Measurements from ENCODE around the gene GUCY1A2. TPM values are rescaled to one million over a fixed set of nuclear protein-coding genes. Genes with fewer than 3 reads are reported as not detected.

GUCY1A2 gene
- total RNA-seq, 2 experiments from 2014 or later: not detected

GRCh38 chr11:106679581-106679980 is 338.7 kb downstream of the GUCY1A2 start:
- Mint-ChIP-seq H3K4me3 (no peak overlapping the region), H3K27me3 (no peaks in the 10 kb centered on the region), H3K9me3 (ENCODE audit: low read depth) (peaks cover 1% of the 10 kb centered on the region), H3K36me3 (ENCODE audit: low read depth) (no peaks in the 10 kb centered on the region), H3K27ac (no peak overlapping the region), H3K4me1 (no peaks in the 10 kb centered on the region)
- intact Hi-C loops (cut with DNase I, micrococcal nuclease): no loop called here
- ChIA-PET POLR2A (no interaction called here), CTCF (no interaction called here)
- no peak for DNase-seq
- ATAC-seq: no peak

- peaks cover 1% of the 10 kb centered on the region for H3K9me3 Mint-ChIP-seq (ENCODE audit: low read depth)
- no peak overlapping the region for H3K27ac Mint-ChIP-seq
- ATAC-seq (no peak), DNase-seq (no peak)
- no peaks in the 10 kb centered on the region for H3K27me3 Mint-ChIP-seq
- ChIA-PET POLR2A (no interaction called here), CTCF (no interaction called here)
- intact Hi-C loops (cut with DNase I, micrococcal nuclease): no loop called here
- no peaks in the 10 kb centered on the region for H3K4me1 Mint-ChIP-seq
- H3K36me3 Mint-ChIP-seq (ENCODE audit: low read depth): no peaks in the 10 kb centered on the region
- no peak overlapping the region for H3K4me3 Mint-ChIP-seq
Observed at GRCh38 chr11:106679181-106679580, 339.1 kb downstream of the GUCY1A2 start.

DNA sequence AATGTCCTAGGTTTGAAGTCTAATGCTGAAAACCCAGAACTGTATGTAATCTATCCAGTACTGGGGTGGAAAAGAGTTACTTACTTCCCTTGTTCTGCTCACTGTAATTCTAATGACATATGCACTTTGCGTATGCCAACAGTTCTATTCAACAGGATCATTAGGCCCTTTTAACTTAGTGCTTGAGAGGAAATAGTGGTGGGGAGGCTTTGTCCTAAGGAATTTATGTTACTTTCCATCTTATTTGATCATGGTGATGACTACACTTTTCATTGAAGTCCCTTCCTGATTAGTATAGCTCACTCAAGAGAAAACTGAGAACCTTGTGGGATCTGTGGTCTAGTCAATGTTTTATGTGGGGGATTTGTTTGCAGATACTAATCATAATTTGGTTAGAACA is 348.2 kb downstream of the GUCY1A2 start:
- Mint-ChIP-seq H3K4me1 (no peaks in the 10 kb centered on the region), H3K36me3 (ENCODE audit: low read depth) (no peaks in the 10 kb centered on the region), H3K27me3 (no peaks in the 10 kb centered on the region), H3K27ac (no peak overlapping the region), H3K9me3 (ENCODE audit: low read depth) (peaks cover 7% of the 10 kb centered on the region), H3K4me3 (no peak overlapping the region)
- no peak for ATAC-seq
- ChIA-PET CTCF (interaction anchor here (0.7 kb wide), 1 partner anchor 468 kb away, joined by 3 read pairs; no protein-coding TSS in a partner anchor), POLR2A (no interaction called here)
- no peak for DNase-seq
- intact Hi-C loops (cut with DNase I, micrococcal nuclease): no loop called here

DNA sequence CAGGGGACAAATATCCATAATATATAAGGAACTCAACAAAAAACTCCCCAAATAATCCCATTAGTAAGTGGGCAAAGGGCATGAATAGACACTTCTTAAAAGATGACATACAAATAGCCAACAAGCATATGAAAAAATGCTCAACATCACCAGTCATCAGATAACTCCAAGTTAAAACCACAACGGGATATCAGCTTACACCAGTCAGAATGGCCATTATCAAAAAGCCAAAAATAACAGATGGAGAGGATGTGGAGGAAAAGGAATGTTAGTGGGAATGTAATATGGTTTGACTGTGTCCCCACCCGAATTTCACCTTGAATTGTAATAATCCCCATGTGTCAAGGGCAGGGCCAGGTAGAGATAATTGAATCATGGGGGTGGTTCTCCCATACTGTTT is 350.1 kb downstream of the GUCY1A2 start:
- ATAC-seq: no peak
- Mint-ChIP-seq H3K9me3 (ENCODE audit: low read depth) (peaks cover 7% of the 10 kb centered on the region), H3K36me3 (ENCODE audit: low read depth) (no peaks in the 10 kb centered on the region), H3K27ac (no peak overlapping the region), H3K4me3 (no peak overlapping the region), H3K4me1 (no peaks in the 10 kb centered on the region), H3K27me3 (no peaks in the 10 kb centered on the region)
- intact Hi-C loops (cut with DNase I, micrococcal nuclease): no loop called here
- ChIA-PET CTCF (no interaction called here), POLR2A (no interaction called here)
- no peak for DNase-seq

GRCh38 chr11:106656646-106657045 is 361.6 kb downstream of the GUCY1A2 start:
- CTCF ChIA-PET: interaction anchor here (0.7 kb wide), 1 partner anchor 336 kb away, joined by 3 read pairs; no protein-coding TSS in a partner anchor
- no peak overlapping the region for H3K27ac Mint-ChIP-seq
- no peaks in the 10 kb centered on the region for H3K4me1 Mint-ChIP-seq
- POLR2A ChIA-PET: no interaction called here
- intact Hi-C loops (cut with DNase I, micrococcal nuclease): no loop called here
- no peak for DNase-seq
- no peak for ATAC-seq
- peaks cover 8% of the 10 kb centered on the region for H3K9me3 Mint-ChIP-seq (ENCODE audit: low read depth)
- no peaks in the 10 kb centered on the region for H3K27me3 Mint-ChIP-seq
- no peaks in the 10 kb centered on the region for H3K36me3 Mint-ChIP-seq (ENCODE audit: low read depth)
- H3K4me3 Mint-ChIP-seq: no peak overlapping the region

- H3K27me3 Mint-ChIP-seq: no peaks in the 10 kb centered on the region
Observed at GRCh38 chr11:106644824-106645223, 373.5 kb downstream of the GUCY1A2 start.

GRCh38 chr11:106642331-106642730 is 375.9 kb downstream of the GUCY1A2 start:
- Mint-ChIP-seq H3K4me1 (no peaks in the 10 kb centered on the region), H3K9me3 (ENCODE audit: low read depth) (peaks cover 7% of the 10 kb centered on the region), H3K27ac (no peak overlapping the region), H3K27me3 (no peaks in the 10 kb centered on the region), H3K36me3 (ENCODE audit: low read depth) (no peaks in the 10 kb centered on the region), H3K4me3 (no peak overlapping the region)
- intact Hi-C loops (cut with DNase I, micrococcal nuclease): no loop called here
- ChIA-PET CTCF (no interaction called here), POLR2A (no interaction called here)
- DNase-seq (no peak), ATAC-seq (no peak)

More at GRCh38 chr11:106644824-106645223, 373.5 kb downstream of the GUCY1A2 start:
- intact Hi-C loops (cut with DNase I, micrococcal nuclease): no loop called here
- POLR2A ChIA-PET: no interaction called here
- ATAC-seq (no peak), DNase-seq (no peak)
- H3K36me3 Mint-ChIP-seq (ENCODE audit: low read depth): no peaks in the 10 kb centered on the region
- no peaks in the 10 kb centered on the region for H3K4me1 Mint-ChIP-seq
- peaks cover 11% of the 10 kb centered on the region for H3K9me3 Mint-ChIP-seq (ENCODE audit: low read depth)
- CTCF ChIA-PET: no interaction called here
- no peak overlapping the region for H3K4me3 Mint-ChIP-seq
- H3K27ac Mint-ChIP-seq: no peak overlapping the region

GRCh38 chr11:106632283-106632682 is 386.0 kb downstream of the GUCY1A2 start:
- DNase-seq: no peak
- CTCF ChIA-PET: no interaction called here
- Mint-ChIP-seq H3K27ac (no peak overlapping the region), H3K9me3 (ENCODE audit: low read depth) (no peaks in the 10 kb centered on the region), H3K4me1 (no peaks in the 10 kb centered on the region), H3K36me3 (ENCODE audit: low read depth) (no peaks in the 10 kb centered on the region), H3K4me3 (no peak overlapping the region), H3K27me3 (no peaks in the 10 kb centered on the region)
- POLR2A ChIA-PET: no interaction called here
- intact Hi-C loops (cut with DNase I, micrococcal nuclease): no loop called here
- no peak for ATAC-seq

DNA sequence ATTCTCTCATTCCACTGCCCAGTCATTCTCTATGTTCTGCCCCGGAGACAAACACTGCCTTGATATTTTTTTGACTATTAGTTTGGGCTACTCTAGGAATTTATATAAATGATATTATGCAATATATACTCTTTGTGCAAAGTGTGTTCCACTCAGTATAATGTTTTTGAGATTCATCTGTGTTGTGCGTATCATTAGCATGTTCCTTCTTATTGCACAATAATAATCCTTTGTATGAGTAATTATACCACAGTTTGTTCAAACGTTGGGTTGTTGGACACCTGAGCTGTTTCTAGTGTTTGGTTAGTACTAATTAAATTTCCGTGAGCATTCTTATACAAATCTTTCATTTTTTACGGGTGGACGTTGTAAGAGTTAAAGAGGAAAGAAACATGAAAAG is 390.6 kb downstream of the GUCY1A2 start:
- H3K36me3 Mint-ChIP-seq (ENCODE audit: low read depth): no peaks in the 10 kb centered on the region
- no peak overlapping the region for H3K4me3 Mint-ChIP-seq
- intact Hi-C loops (cut with DNase I, micrococcal nuclease): no loop called here
- ChIA-PET POLR2A (no interaction called here), CTCF (no interaction called here)
- H3K4me1 Mint-ChIP-seq: no peaks in the 10 kb centered on the region
- H3K9me3 Mint-ChIP-seq (ENCODE audit: low read depth): peaks cover 5% of the 10 kb centered on the region
- no peak overlapping the region for H3K27ac Mint-ChIP-seq
- H3K27me3 Mint-ChIP-seq: no peaks in the 10 kb centered on the region
- ATAC-seq: no peak
- DNase-seq: no peak

DNA sequence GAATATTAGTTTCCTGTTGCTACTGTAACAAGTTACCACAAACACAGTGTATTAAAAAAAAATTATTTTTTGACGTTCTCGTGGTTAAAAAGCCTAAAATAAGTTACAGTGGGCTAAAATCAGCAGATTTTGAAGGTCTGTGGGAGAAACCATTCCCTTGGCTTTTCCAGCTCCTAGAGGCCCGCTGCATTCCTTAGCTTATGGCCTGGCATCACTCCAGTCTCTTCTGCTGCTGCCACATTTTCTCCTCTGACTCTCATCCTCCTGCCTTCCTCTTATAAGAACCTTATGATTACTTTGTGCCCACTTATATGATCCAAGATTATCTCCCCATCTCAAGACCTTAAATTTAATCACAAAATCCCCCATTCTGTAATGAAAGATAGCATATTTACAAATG is 392.7 kb downstream of the GUCY1A2 start:
- H3K36me3 Mint-ChIP-seq (ENCODE audit: low read depth): no peaks in the 10 kb centered on the region
- intact Hi-C loops (cut with DNase I, micrococcal nuclease): no loop called here
- peaks cover 8% of the 10 kb centered on the region for H3K9me3 Mint-ChIP-seq (ENCODE audit: low read depth)
- no peak overlapping the region for H3K27ac Mint-ChIP-seq
- ATAC-seq: no peak
- ChIA-PET POLR2A (no interaction called here), CTCF (no interaction called here)
- no peak for DNase-seq
- no peaks in the 10 kb centered on the region for H3K4me1 Mint-ChIP-seq
- no peaks in the 10 kb centered on the region for H3K27me3 Mint-ChIP-seq
- no peak overlapping the region for H3K4me3 Mint-ChIP-seq

GRCh38 chr11:106624377-106624776 is 393.9 kb downstream of the GUCY1A2 start:
- no peak overlapping the region for H3K4me3 Mint-ChIP-seq
- H3K36me3 Mint-ChIP-seq (ENCODE audit: low read depth): no peaks in the 10 kb centered on the region
- H3K27ac Mint-ChIP-seq: no peak overlapping the region
- H3K4me1 Mint-ChIP-seq: no peaks in the 10 kb centered on the region
- H3K9me3 Mint-ChIP-seq (ENCODE audit: low read depth): peaks cover 10% of the 10 kb centered on the region
- H3K27me3 Mint-ChIP-seq: no peaks in the 10 kb centered on the region
- ATAC-seq: no peak
- intact Hi-C loops (cut with DNase I, micrococcal nuclease): no loop called here
- no peak for DNase-seq
- POLR2A ChIA-PET: no interaction called here
- CTCF ChIA-PET: no interaction called here

All from activated CD4-positive, alpha-beta T cell treated with anti-CD3 and anti-CD28 coated beads for 36 hours (primary cell).